Activated T-helper 17 cell treated with anti-CD3 and anti-CD28 coated beads, Interleukin-2, amount 50 U/mL, for 72 hours (primary cell): ENCODE results near the gene ASCC2. TPM values are rescaled to one million over a fixed set of nuclear protein-coding genes. Genes with fewer than 3 reads are reported as not detected.

ENCODE experiments used
- ATAC-seq: fragments of 150-1000 bp; cut with Tn5 transposase; replicated peaks from 2 replicates; pipeline ENCODE4 v1.10.0; 2021; ENCODE audit warnings: mild to moderate bottlenecking, moderate library complexity
- H3K27ac Mint-ChIP-seq: one replicate; pipeline ENCODE4 v1.8.0; 2022; ENCODE audit warnings: mixed read lengths
- H3K27me3 Mint-ChIP-seq: one replicate; pipeline ENCODE4 v1.8.0; 2022; ENCODE audit warnings: mixed read lengths
- H3K36me3 Mint-ChIP-seq: one replicate; pipeline ENCODE4 v1.8.0; 2022; ENCODE audit warnings: low read depth, mild to moderate bottlenecking, mixed read lengths
- H3K4me1 Mint-ChIP-seq: one replicate; pipeline ENCODE4 v1.8.0; 2022; ENCODE audit warnings: mixed read lengths
- H3K4me3 Mint-ChIP-seq: one replicate; pipeline ENCODE4 v1.8.0; 2022; ENCODE audit warnings: mild to moderate bottlenecking, mixed read lengths
- H3K9me3 Mint-ChIP-seq: one replicate; pipeline ENCODE4 v1.8.0; 2022; ENCODE audit warnings: mixed read lengths
- total RNA-seq, 2 donors: library from RNA; stranded (reverse); gene quantifications; one replicate each; pipeline ENCODE4 v1.2.3, GENCODE V29; 2022

The ASCC2 gene
- total RNA-seq, 2 donors from 2014 or later: 62.0 to 79.4 TPM

GRCh38 chr22:29753808-29754657 lies 84.0 kb downstream of the ASCC2 start:
- H3K4me1 Mint-ChIP-seq: peaks cover 15% of the 10 kb centered on the region
- no peaks in the 10 kb centered on the region for H3K27me3 Mint-ChIP-seq
- no peak overlapping the region for H3K27ac Mint-ChIP-seq
- no peak for ATAC-seq
- H3K9me3 Mint-ChIP-seq: no peaks in the 10 kb centered on the region
- H3K36me3 Mint-ChIP-seq: no peaks in the 10 kb centered on the region
- no peak overlapping the region for H3K4me3 Mint-ChIP-seq

- Mint-ChIP-seq H3K27ac (peak overlapping the region; percentile 87), H3K4me3 (no peak overlapping the region), H3K9me3 (no peaks in the 10 kb centered on the region), H3K27me3 (no peaks in the 10 kb centered on the region), H3K4me1 (peaks cover 20% of the 10 kb centered on the region), H3K36me3 (peaks cover 15% of the 10 kb centered on the region)
- ATAC-seq: no peak
Observed at GRCh38 chr22:29751669-29752068, 86.4 kb downstream of the ASCC2 start.

GRCh38 chr22:29750559-29751538 lies 87.2 kb downstream of the ASCC2 start:
- peaks cover 20% of the 10 kb centered on the region for H3K4me1 Mint-ChIP-seq
- peak overlapping the region; percentile 30 for H3K4me3 Mint-ChIP-seq
- ATAC-seq: peak; percentile 93
- peak overlapping the region; percentile 87 for H3K27ac Mint-ChIP-seq
- no peaks in the 10 kb centered on the region for H3K9me3 Mint-ChIP-seq
- peaks cover 18% of the 10 kb centered on the region for H3K36me3 Mint-ChIP-seq
- H3K27me3 Mint-ChIP-seq: no peaks in the 10 kb centered on the region

- no peaks in the 10 kb centered on the region for H3K9me3 Mint-ChIP-seq
- H3K27me3 Mint-ChIP-seq: no peaks in the 10 kb centered on the region
- H3K36me3 Mint-ChIP-seq: peaks cover 27% of the 10 kb centered on the region
- peaks cover 20% of the 10 kb centered on the region for H3K4me1 Mint-ChIP-seq
- peak overlapping the region; percentile 30 for H3K4me3 Mint-ChIP-seq
- peak overlapping the region; percentile 87 for H3K27ac Mint-ChIP-seq
- ATAC-seq: no peak
Observed at GRCh38 chr22:29750029-29750428, 88.0 kb downstream of the ASCC2 start.

- Mint-ChIP-seq H3K27me3 (no peaks in the 10 kb centered on the region), H3K9me3 (no peaks in the 10 kb centered on the region), H3K4me3 (no peak overlapping the region), H3K4me1 (peaks cover 20% of the 10 kb centered on the region), H3K27ac (peak overlapping the region; percentile 39), H3K36me3 (peaks cover 32% of the 10 kb centered on the region)
- ATAC-seq: no peak
Observed at GRCh38 chr22:29748248-29748893, 89.7 kb downstream of the ASCC2 start.

GRCh38 chr22:29747832-29748231 lies 90.2 kb downstream of the ASCC2 start:
- Mint-ChIP-seq H3K27ac (peak overlapping the region; percentile 39), H3K4me3 (no peak overlapping the region), H3K36me3 (peaks cover 35% of the 10 kb centered on the region), H3K9me3 (no peaks in the 10 kb centered on the region), H3K27me3 (no peaks in the 10 kb centered on the region), H3K4me1 (peaks cover 20% of the 10 kb centered on the region)
- no peak for ATAC-seq

GRCh38 chr22:29744902-29745301 lies 93.2 kb downstream of the ASCC2 start:
- no peak for ATAC-seq

GRCh38 chr22:29742326-29742725 lies 95.7 kb downstream of the ASCC2 start:
- Mint-ChIP-seq H3K4me1 (no peaks in the 10 kb centered on the region), H3K9me3 (no peaks in the 10 kb centered on the region), H3K27ac (no peak overlapping the region), H3K36me3 (peaks cover 29% of the 10 kb centered on the region), H3K4me3 (no peak overlapping the region), H3K27me3 (no peaks in the 10 kb centered on the region)
- ATAC-seq: no peak

More at GRCh38 chr22:29744902-29745301, 93.2 kb downstream of the ASCC2 start:
- Mint-ChIP-seq H3K4me1 (peaks cover 5% of the 10 kb centered on the region), H3K36me3 (peaks cover 40% of the 10 kb centered on the region), H3K27me3 (no peaks in the 10 kb centered on the region), H3K4me3 (no peak overlapping the region), H3K9me3 (no peaks in the 10 kb centered on the region), H3K27ac (no peak overlapping the region)

- Mint-ChIP-seq H3K4me1 (no peaks in the 10 kb centered on the region), H3K27me3 (no peaks in the 10 kb centered on the region), H3K27ac (no peak overlapping the region), H3K9me3 (no peaks in the 10 kb centered on the region), H3K36me3 (peaks cover 27% of the 10 kb centered on the region), H3K4me3 (no peak overlapping the region)
- no peak for ATAC-seq
Observed at GRCh38 chr22:29741926-29742325, 96.1 kb downstream of the ASCC2 start.

- H3K9me3 Mint-ChIP-seq: no peaks in the 10 kb centered on the region
Observed at GRCh38 chr22:29740216-29740615, 97.9 kb downstream of the ASCC2 start.

GRCh38 chr22:29739346-29739875 lies 98.7 kb downstream of the ASCC2 start:
- Mint-ChIP-seq H3K36me3 (peaks cover 10% of the 10 kb centered on the region), H3K4me1 (no peaks in the 10 kb centered on the region), H3K27ac (no peak overlapping the region), H3K9me3 (no peaks in the 10 kb centered on the region), H3K27me3 (no peaks in the 10 kb centered on the region), H3K4me3 (no peak overlapping the region)
- ATAC-seq: no peak

More at GRCh38 chr22:29740216-29740615, 97.9 kb downstream of the ASCC2 start:
- ATAC-seq: no peak
- Mint-ChIP-seq H3K36me3 (peaks cover 15% of the 10 kb centered on the region), H3K4me1 (no peaks in the 10 kb centered on the region), H3K27me3 (no peaks in the 10 kb centered on the region), H3K27ac (no peak overlapping the region), H3K4me3 (no peak overlapping the region)
